Mesendoderm (in vitro differentiated cells): ENCODE data around the gene SNX24.
"Not testable (repeated sequence)": the region's sequence is repeated elsewhere in the genome, so short reads cannot be mapped to it uniquely, and the experiment has no call there.

Source experiments
- DNase-seq: peaks from one replicate; pipeline ENCODE4 v3.0.0; 2013
- H2AK5ac ChIP-seq: 2 replicates; pipeline ENCODE4 v1.6.1; 2013; ENCODE audit warnings: low read length, inconsistent platforms
- H2BK120ac ChIP-seq: 2 replicates; pipeline ENCODE4 v1.6.1; 2013; ENCODE audit warnings: low read depth, mild to moderate bottlenecking, low read length, moderate library complexity, mixed read lengths
- H2BK15ac ChIP-seq: replicated peaks from 2 replicates; pipeline ENCODE4 v1.6.1; 2013; ENCODE audit warnings: low read depth, mild to moderate bottlenecking, moderate library complexity
- H2BK5ac ChIP-seq: 2 replicates; pipeline ENCODE4 v1.6.1; 2013; ENCODE audit warnings: low read length, inconsistent platforms
- H3K18ac ChIP-seq: 2 replicates; pipeline ENCODE4 v1.6.1; 2013; ENCODE audit warnings: mild to moderate bottlenecking, low read length, mixed read lengths
- H3K23ac ChIP-seq: one replicate; pipeline ENCODE4 v1.6.1; 2013; ENCODE audit warnings: low read length
- H3K27ac ChIP-seq: 2 replicates; pipeline ENCODE4 v1.5.1; 2013; ENCODE audit warnings: low read depth, mild to moderate bottlenecking, inconsistent platforms, low read length, moderate library complexity
- H3K27me3 ChIP-seq: 2 replicates; pipeline ENCODE4 v1.6.1; 2013; ENCODE audit warnings: low read length, control low read depth, mild to moderate bottlenecking, inconsistent platforms; ENCODE audit not compliant: insufficient read depth, poor library complexity
- H3K36me3 ChIP-seq: 2 replicates; pipeline ENCODE4 v1.6.1; 2013; ENCODE audit warnings: low read length, inconsistent platforms; ENCODE audit not compliant: control insufficient read depth, insufficient read depth
- H3K4ac ChIP-seq: one replicate; pipeline ENCODE4 v1.6.1; 2013; ENCODE audit warnings: low read depth, mild to moderate bottlenecking, low read length, moderate library complexity
- H3K4me1 ChIP-seq: 2 replicates; pipeline ENCODE4 v1.6.1; 2013; ENCODE audit warnings: low read depth, low read length, inconsistent platforms; ENCODE audit not compliant: control insufficient read depth
- H3K4me2 ChIP-seq: 2 replicates; pipeline ENCODE4 v1.6.1; 2013; ENCODE audit warnings: low read length
- H3K4me3 ChIP-seq: 2 replicates; pipeline ENCODE4 v1.5.1; 2013; ENCODE audit warnings: mild to moderate bottlenecking, low read length
- H3K56ac ChIP-seq: one replicate; pipeline ENCODE4 v1.6.1; 2013; ENCODE audit warnings: low read length
- H3K79me1 ChIP-seq: 2 replicates; pipeline ENCODE4 v1.6.1; 2013; ENCODE audit warnings: low read length, inconsistent platforms
- H3K79me2 ChIP-seq: 2 replicates; pipeline ENCODE4 v1.6.1; 2013; ENCODE audit warnings: mild to moderate bottlenecking, low read length; ENCODE audit not compliant: control insufficient read depth, insufficient read depth
- H3K9ac ChIP-seq: 2 replicates; pipeline ENCODE4 v1.6.1; 2013; ENCODE audit warnings: low read length, inconsistent platforms
- H4K5ac ChIP-seq: one replicate; pipeline ENCODE4 v1.6.1; 2013; ENCODE audit warnings: low read length
- H4K8ac ChIP-seq: one replicate; pipeline ENCODE4 v1.6.1; 2013; ENCODE audit warnings: low read depth, mild to moderate bottlenecking, control low read depth, low read length, moderate library complexity
- WGBS: extraction: QIAGEN DNeasy Blood & Tissue Kit; methylation state at CpG from one replicate; pipeline ENCODE4 v1.1.7; 2013; ENCODE audit warnings: low lambda C conversion rate, missing lambda C conversion rate; ENCODE audit not compliant: insufficient coverage; ENCODE audit errors: extremely low coverage; 5-methylcytosine and 5-hydroxymethylcytosine counted together

The SNX24 gene

DNA sequence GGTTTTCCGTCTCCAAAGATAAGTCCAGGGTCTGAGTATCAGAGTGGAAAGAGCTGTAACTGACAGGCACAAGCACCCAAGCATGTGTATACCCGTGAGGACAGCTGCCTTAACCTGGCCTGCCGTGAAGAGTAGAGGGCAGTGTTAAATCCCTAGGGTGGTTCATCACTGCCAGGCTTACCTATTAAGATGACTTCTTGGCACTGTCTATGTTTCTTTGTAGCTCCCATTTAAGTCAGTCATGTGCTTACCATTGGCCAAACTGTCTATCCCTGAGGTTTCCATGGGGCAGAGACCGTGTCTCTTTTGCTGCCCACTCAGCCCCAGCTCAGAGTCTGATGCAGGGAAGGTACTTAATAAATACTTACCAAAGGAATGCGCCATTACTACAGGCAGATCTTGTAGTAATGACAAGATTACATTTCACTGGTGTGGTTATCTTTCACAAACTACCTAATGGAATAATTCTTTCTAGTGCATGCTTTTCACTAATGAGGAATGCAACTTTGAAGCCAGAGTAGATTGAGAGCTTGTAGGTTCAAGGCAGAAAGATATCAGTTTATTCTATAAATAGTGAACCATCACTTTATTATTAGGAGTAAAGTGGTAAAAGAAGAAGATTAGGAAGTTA lies 64.2 kb downstream of the SNX24 start:
- no peak overlapping the region for H2BK120ac ChIP-seq
- H3K27me3 ChIP-seq = no peaks in the 10 kb centered on the region
- H3K56ac ChIP-seq = no peak overlapping the region
- no peak overlapping the region for H3K9ac ChIP-seq
- H3K4me2 ChIP-seq = no peak overlapping the region
- no peaks in the 10 kb centered on the region for H3K79me1 ChIP-seq
- no peak overlapping the region for H3K23ac ChIP-seq
- no peaks in the 10 kb centered on the region for H3K36me3 ChIP-seq
- H3K18ac ChIP-seq = no peak overlapping the region
- no peak overlapping the region for H2BK5ac ChIP-seq
- no CpG with 5 or more reads among the region's 5 CpGs for WGBS
- no peak overlapping the region for H2BK15ac ChIP-seq
- no peak for DNase-seq
- no peak overlapping the region for H4K5ac ChIP-seq
- H3K27ac ChIP-seq = no peak overlapping the region
- H4K8ac ChIP-seq = no peak overlapping the region
- H2AK5ac ChIP-seq = no peak overlapping the region
- H3K4ac ChIP-seq = no peak overlapping the region
- no peak overlapping the region for H3K4me3 ChIP-seq
- peaks cover 2% of the 10 kb centered on the region for H3K4me1 ChIP-seq
- no peaks in the 10 kb centered on the region for H3K79me2 ChIP-seq

DNA sequence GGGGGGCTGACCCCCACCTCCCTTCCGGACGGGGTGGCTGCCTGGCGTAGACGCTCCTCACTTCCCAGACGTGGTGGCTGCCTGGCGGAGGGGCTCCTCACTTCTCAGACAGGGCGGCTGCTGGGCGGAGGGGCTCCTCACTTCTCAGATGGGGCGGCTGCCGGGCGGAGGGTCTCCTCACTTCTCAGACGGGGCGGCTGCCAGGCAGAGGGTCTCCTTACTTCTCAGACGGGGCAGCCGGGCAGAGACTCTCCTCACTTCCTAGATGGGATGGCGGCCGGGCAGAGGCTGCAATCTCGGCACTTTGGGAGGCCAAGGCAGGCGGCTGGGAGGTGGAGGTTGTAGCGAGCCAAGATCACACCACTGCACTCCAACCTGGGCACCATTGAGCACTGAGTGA lies 68.0 kb downstream of the SNX24 start:
- not testable (repeated sequence) for H3K27me3 ChIP-seq, H3K4ac ChIP-seq, H3K36me3 ChIP-seq, DNase-seq, H3K4me1 ChIP-seq, H2AK5ac ChIP-seq, H2BK5ac ChIP-seq, H3K18ac ChIP-seq, H3K23ac ChIP-seq, H3K56ac ChIP-seq, H3K79me2 ChIP-seq, H3K4me2 ChIP-seq, H3K79me1 ChIP-seq, H2BK15ac ChIP-seq, H2BK120ac ChIP-seq, H4K8ac ChIP-seq, H3K9ac ChIP-seq, H4K5ac ChIP-seq, H3K4me3 ChIP-seq, H3K27ac ChIP-seq
- WGBS = no CpG with 5 or more reads among the region's 20 CpGs

DNA sequence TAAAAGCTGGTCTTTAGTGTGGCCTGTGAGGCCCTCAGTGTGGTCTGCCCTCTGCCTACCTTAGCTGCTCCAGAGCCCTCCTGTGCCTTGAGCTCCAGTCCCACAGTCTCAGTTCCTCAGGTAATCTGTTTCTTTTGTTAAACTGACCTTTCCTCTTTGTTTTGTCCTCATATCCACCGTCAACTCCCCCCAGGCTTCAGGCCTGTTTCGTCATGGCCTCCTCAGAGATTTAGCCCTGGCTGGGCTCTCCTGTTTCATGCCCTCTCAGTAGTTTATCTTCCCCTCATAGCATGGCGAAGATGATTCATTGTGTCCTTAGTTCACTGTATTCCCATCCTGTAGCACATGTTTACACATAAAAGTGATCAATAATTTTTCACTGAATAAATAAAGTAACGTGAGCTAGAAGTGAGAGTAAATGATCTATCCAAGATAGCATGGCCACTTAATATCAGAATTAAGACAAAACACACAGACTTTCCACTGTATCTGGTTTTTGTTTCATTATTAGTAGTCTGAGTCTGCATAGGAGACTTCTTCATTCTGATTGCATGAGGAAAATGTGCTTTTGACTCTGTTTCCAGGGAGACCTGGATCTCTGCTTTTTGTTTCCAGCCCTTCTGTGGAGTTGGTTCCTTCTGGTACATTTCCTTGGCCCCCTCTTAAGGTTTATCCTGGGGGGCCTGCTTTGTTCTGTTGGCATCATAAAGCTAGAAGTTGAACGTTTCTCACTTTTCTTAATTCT lies 70.5 kb downstream of the SNX24 start:
- no peak overlapping the region for H2BK120ac ChIP-seq
- no peaks in the 10 kb centered on the region for H3K4me1 ChIP-seq
- no peak overlapping the region for H2BK15ac ChIP-seq
- no peak overlapping the region for H3K9ac ChIP-seq
- H3K23ac ChIP-seq = no peak overlapping the region
- no peaks in the 10 kb centered on the region for H3K36me3 ChIP-seq
- no peaks in the 10 kb centered on the region for H3K79me1 ChIP-seq
- H3K18ac ChIP-seq = no peak overlapping the region
- no peaks in the 10 kb centered on the region for H3K79me2 ChIP-seq
- no peak for DNase-seq
- H3K56ac ChIP-seq = peak overlapping the region; percentile 10
- H2BK5ac ChIP-seq = no peak overlapping the region
- H4K8ac ChIP-seq = no peak overlapping the region
- H3K4me2 ChIP-seq = no peak overlapping the region
- H3K27ac ChIP-seq = no peak overlapping the region
- no CpG with 5 or more reads among the region's 5 CpGs for WGBS
- H4K5ac ChIP-seq = no peak overlapping the region
- no peak overlapping the region for H3K4me3 ChIP-seq
- no peak overlapping the region for H2AK5ac ChIP-seq
- no peaks in the 10 kb centered on the region for H3K27me3 ChIP-seq
- no peak overlapping the region for H3K4ac ChIP-seq

DNA sequence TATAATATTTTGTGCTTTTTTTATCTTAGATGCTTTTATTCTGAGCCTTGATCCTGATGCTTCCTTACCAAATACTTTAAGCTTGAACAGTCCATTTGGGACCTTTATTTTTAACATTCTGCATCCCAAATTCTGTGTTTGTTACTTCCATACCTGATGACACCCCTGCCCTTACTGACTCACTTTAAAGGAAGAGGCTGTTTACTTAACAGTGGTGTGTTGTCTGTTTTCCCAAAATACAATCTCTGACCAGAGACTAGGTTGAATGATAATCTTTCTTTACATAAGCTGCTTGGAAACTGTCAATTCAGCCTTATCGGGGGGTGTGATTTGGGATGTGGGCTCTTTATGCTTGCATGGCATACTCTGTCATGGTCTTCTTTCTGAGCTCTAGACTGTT lies 71.1 kb downstream of the SNX24 start:
- no peak overlapping the region for H4K5ac ChIP-seq
- no CpG with 5 or more reads among the region's 1 CpG for WGBS
- H3K4me1 ChIP-seq = no peaks in the 10 kb centered on the region
- no peak overlapping the region for H3K4ac ChIP-seq
- no peaks in the 10 kb centered on the region for H3K79me2 ChIP-seq
- no peak overlapping the region for H3K23ac ChIP-seq
- H3K18ac ChIP-seq = no peak overlapping the region
- H3K4me2 ChIP-seq = no peak overlapping the region
- no peak overlapping the region for H3K4me3 ChIP-seq
- H2BK5ac ChIP-seq = no peak overlapping the region
- no peak overlapping the region for H3K56ac ChIP-seq
- no peaks in the 10 kb centered on the region for H3K27me3 ChIP-seq
- no peak overlapping the region for H3K9ac ChIP-seq
- no peaks in the 10 kb centered on the region for H3K36me3 ChIP-seq
- no peak overlapping the region for H2BK15ac ChIP-seq
- H3K27ac ChIP-seq = no peak overlapping the region
- no peaks in the 10 kb centered on the region for H3K79me1 ChIP-seq
- no peak overlapping the region for H4K8ac ChIP-seq
- no peak for DNase-seq
- no peak overlapping the region for H2BK120ac ChIP-seq
- no peak overlapping the region for H2AK5ac ChIP-seq

DNA sequence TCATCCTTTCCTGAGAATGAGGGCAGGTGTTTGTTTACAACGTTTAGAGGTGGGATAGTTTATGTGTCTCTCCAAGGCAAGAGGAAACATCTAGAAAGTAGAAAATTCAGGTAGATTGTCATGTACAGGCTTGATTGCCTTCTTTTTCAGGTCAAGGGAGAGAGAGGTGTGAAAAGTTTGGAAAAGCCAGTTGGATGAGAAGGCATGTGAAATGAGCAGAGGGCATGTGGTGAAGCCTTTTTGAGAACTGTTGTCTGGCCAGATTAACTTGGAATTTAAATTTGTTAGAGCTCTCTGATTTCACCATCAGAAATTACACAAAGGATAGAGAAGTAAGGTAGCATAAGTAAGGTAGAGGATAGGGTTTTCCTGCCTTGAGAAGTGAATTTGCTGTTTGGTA lies 74.6 kb downstream of the SNX24 start:
- no peak overlapping the region for H2BK15ac ChIP-seq
- H3K79me1 ChIP-seq = no peaks in the 10 kb centered on the region
- no peak overlapping the region for H3K56ac ChIP-seq
- H3K4me1 ChIP-seq = peaks cover 2% of the 10 kb centered on the region
- H3K18ac ChIP-seq = no peak overlapping the region
- H3K27ac ChIP-seq = no peak overlapping the region
- WGBS = no CpG with 5 or more reads among the region's 1 CpG
- no peak for DNase-seq
- no peak overlapping the region for H2AK5ac ChIP-seq
- no peaks in the 10 kb centered on the region for H3K79me2 ChIP-seq
- no peak overlapping the region for H3K4ac ChIP-seq
- H2BK5ac ChIP-seq = no peak overlapping the region
- H3K23ac ChIP-seq = no peak overlapping the region
- H2BK120ac ChIP-seq = no peak overlapping the region
- H3K27me3 ChIP-seq = no peaks in the 10 kb centered on the region
- no peak overlapping the region for H4K5ac ChIP-seq
- H3K4me3 ChIP-seq = no peak overlapping the region
- H3K9ac ChIP-seq = no peak overlapping the region
- no peaks in the 10 kb centered on the region for H3K36me3 ChIP-seq
- no peak overlapping the region for H4K8ac ChIP-seq
- no peak overlapping the region for H3K4me2 ChIP-seq

- no peak overlapping the region for H3K27ac ChIP-seq
Measured at GRCh38 chr5:122921826-122922225, 76.4 kb downstream of the SNX24 start.

More at GRCh38 chr5:122921826-122922225, 76.4 kb downstream of the SNX24 start:
- H2BK5ac ChIP-seq = no peak overlapping the region
- no peak overlapping the region for H3K56ac ChIP-seq
- no CpG with 5 or more reads among the region's 4 CpGs for WGBS
- H3K4me1 ChIP-seq = peaks cover 2% of the 10 kb centered on the region
- H3K79me2 ChIP-seq = no peaks in the 10 kb centered on the region
- no peaks in the 10 kb centered on the region for H3K79me1 ChIP-seq
- no peak overlapping the region for H4K8ac ChIP-seq
- H3K18ac ChIP-seq = no peak overlapping the region
- DNase-seq = peak; percentile 72
- H3K9ac ChIP-seq = no peak overlapping the region
- H3K4me2 ChIP-seq = no peak overlapping the region
- H3K36me3 ChIP-seq = no peaks in the 10 kb centered on the region
- no peak overlapping the region for H2AK5ac ChIP-seq
- no peak overlapping the region for H3K23ac ChIP-seq
- no peak overlapping the region for H4K5ac ChIP-seq
- H3K27me3 ChIP-seq = no peaks in the 10 kb centered on the region
- no peak overlapping the region for H2BK120ac ChIP-seq
- no peak overlapping the region for H2BK15ac ChIP-seq
- H3K4ac ChIP-seq = no peak overlapping the region
- no peak overlapping the region for H3K4me3 ChIP-seq
